HUES64 (cell line): Measurements from ENCODE around the gene PCSK2.

ENCODE experiments used
- H3K27ac ChIP-seq: 2 replicates; pipeline ENCODE4 v1.7.0; 2013; ENCODE audit warnings: low read depth, low read length, inconsistent platforms
- H3K27me3 ChIP-seq: 2 replicates; pipeline ENCODE4 v1.6.1; 2013; ENCODE audit warnings: mild to moderate bottlenecking, low read length; ENCODE audit not compliant: insufficient read depth
- H3K36me3 ChIP-seq: 2 replicates; pipeline ENCODE4 v1.6.1; 2013; ENCODE audit warnings: mild to moderate bottlenecking, low read length; ENCODE audit not compliant: insufficient read depth
- H3K4me1 ChIP-seq: 2 replicates; pipeline ENCODE4 v1.6.1; 2013; ENCODE audit warnings: mild to moderate bottlenecking, low read length, moderate library complexity; ENCODE audit not compliant: insufficient read depth
- H3K4me3 ChIP-seq: 2 replicates; pipeline ENCODE4 v1.5.1; 2013; ENCODE audit warnings: mild to moderate bottlenecking, low read length, moderate library complexity
- H3K9ac ChIP-seq: 2 replicates; pipeline ENCODE4 v1.6.1; 2013; ENCODE audit warnings: mild to moderate bottlenecking, low read depth, low read length
- H3K9me3 ChIP-seq: 2 replicates; pipeline ENCODE4 v1.6.1; 2013; ENCODE audit warnings: low read depth, low read length; ENCODE audit not compliant: insufficient read depth
- WGBS: fragments of 150-250, 120-280 bp; methylation state at CpG from one replicate; pipeline ENCODE4 v1.1.7; 2013; ENCODE audit warnings: missing lambda C conversion rate; 5-methylcytosine and 5-hydroxymethylcytosine counted together

The PCSK2 gene

GRCh38 chr20:17488916-17489600 is 262.2 kb downstream of the PCSK2 start:
- no peaks in the 10 kb centered on the region for H3K9me3 ChIP-seq
- no peaks in the 10 kb centered on the region for H3K27me3 ChIP-seq
- 90% methylated on average over 8 of the region's 9 CpGs for WGBS
- H3K9ac ChIP-seq, result no peak overlapping the region
- H3K36me3 ChIP-seq, result no peaks in the 10 kb centered on the region
- no peak overlapping the region for H3K27ac ChIP-seq
- no peaks in the 10 kb centered on the region for H3K4me1 ChIP-seq
- no peak overlapping the region for H3K4me3 ChIP-seq

GRCh38 chr20:17490501-17490900 is 263.7 kb downstream of the PCSK2 start:
- WGBS, result 91% methylated on average over 7 of the region's 7 CpGs
- Histone ChIP-seq H3K4me1 (no peaks in the 10 kb centered on the region), H3K9ac (no peak overlapping the region), H3K27me3 (no peaks in the 10 kb centered on the region), H3K36me3 (no peaks in the 10 kb centered on the region), H3K4me3 (no peak overlapping the region), H3K27ac (no peak overlapping the region), H3K9me3 (no peaks in the 10 kb centered on the region)

GRCh38 chr20:17491041-17491440 is 264.2 kb downstream of the PCSK2 start:
- no peak overlapping the region for H3K27ac ChIP-seq
- H3K4me1 ChIP-seq, result no peaks in the 10 kb centered on the region
- no peaks in the 10 kb centered on the region for H3K9me3 ChIP-seq
- no peak overlapping the region for H3K9ac ChIP-seq
- H3K36me3 ChIP-seq, result no peaks in the 10 kb centered on the region
- H3K4me3 ChIP-seq, result no peak overlapping the region
- 87% methylated on average over 11 of the region's 11 CpGs for WGBS
- H3K27me3 ChIP-seq, result no peaks in the 10 kb centered on the region

GRCh38 chr20:17491488-17491887 is 264.6 kb downstream of the PCSK2 start:
- WGBS, result 94% methylated on average over 4 of the region's 4 CpGs
- Histone ChIP-seq H3K27ac (no peak overlapping the region), H3K9me3 (no peaks in the 10 kb centered on the region), H3K9ac (no peak overlapping the region), H3K4me1 (no peaks in the 10 kb centered on the region), H3K27me3 (no peaks in the 10 kb centered on the region), H3K36me3 (no peaks in the 10 kb centered on the region), H3K4me3 (no peak overlapping the region)

DNA sequence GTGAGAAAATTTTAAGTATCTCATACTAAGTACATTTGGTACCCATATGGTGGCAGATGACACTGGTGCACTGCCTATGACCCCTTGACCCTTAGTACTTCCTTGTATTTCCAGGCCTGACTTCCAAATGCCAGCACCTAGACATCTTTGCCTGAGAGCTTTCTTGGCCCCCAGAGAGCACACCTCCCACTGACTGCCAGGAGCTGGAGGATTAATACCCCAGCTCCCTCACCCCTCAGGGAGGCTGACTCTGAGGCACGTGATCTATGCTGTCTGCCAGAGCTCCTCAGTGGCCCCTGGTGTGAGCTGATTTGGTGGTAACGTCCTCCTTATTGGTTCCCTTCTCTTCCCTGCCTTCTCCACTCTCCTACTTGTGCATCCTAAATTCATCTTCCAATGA is 266.3 kb downstream of the PCSK2 start:
- Histone ChIP-seq H3K27ac (no peak overlapping the region), H3K9me3 (no peaks in the 10 kb centered on the region), H3K4me1 (no peaks in the 10 kb centered on the region), H3K36me3 (no peaks in the 10 kb centered on the region), H3K4me3 (no peak overlapping the region), H3K27me3 (no peaks in the 10 kb centered on the region), H3K9ac (no peak overlapping the region)
- WGBS, result 91% methylated on average over 2 of the region's 2 CpGs

DNA sequence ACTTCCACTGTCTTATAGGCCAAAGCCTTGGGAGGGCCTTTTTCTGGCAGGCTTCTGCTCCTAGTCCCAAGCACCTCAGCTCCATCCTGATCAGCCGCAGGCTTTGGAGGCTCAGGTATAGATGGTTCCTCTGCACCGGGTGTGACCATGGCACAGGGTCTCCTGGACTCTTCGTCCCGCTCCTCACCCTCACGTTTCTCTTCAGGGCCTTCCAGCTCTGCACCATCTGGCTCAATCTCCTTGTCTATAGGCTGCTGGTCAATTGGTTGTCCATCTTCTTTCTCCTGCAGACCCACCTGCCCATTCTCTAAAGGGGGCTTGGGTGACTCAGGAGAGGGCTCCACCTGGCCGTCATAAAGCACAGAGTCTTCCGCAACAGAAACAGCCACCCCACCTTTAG is 267.4 kb downstream of the PCSK2 start:
- Histone ChIP-seq H3K9me3 (no peaks in the 10 kb centered on the region), H3K36me3 (no peaks in the 10 kb centered on the region), H3K27me3 (no peaks in the 10 kb centered on the region), H3K27ac (no peak overlapping the region), H3K4me1 (no peaks in the 10 kb centered on the region), H3K9ac (no peak overlapping the region), H3K4me3 (no peak overlapping the region)
- WGBS, result 98% methylated on average over 7 of the region's 7 CpGs

DNA sequence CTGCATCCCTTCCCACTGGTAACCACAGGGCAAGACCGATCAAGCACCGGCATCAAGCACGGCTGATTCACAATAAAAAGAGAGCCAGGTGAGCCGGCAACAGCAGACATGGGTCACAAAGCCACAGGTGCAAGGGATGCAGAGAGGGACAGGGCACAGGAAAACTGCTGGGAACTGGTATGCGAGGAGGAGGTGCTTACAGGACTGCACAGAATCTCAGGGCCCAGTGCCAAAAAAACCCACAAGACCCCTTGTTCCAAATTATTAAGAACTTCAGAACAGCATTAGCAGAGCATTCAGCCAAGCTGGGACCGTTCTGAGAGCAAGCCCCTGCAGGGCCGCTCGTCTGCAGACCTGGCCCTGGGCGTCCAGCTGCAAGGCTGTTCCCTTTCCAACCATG is 269.0 kb downstream of the PCSK2 start:
- Histone ChIP-seq H3K9me3 (no peaks in the 10 kb centered on the region), H3K27ac (no peak overlapping the region), H3K36me3 (no peaks in the 10 kb centered on the region), H3K4me3 (no peak overlapping the region), H3K4me1 (no peaks in the 10 kb centered on the region), H3K27me3 (no peaks in the 10 kb centered on the region), H3K9ac (no peak overlapping the region)
- 93% methylated on average over 9 of the region's 9 CpGs for WGBS

DNA sequence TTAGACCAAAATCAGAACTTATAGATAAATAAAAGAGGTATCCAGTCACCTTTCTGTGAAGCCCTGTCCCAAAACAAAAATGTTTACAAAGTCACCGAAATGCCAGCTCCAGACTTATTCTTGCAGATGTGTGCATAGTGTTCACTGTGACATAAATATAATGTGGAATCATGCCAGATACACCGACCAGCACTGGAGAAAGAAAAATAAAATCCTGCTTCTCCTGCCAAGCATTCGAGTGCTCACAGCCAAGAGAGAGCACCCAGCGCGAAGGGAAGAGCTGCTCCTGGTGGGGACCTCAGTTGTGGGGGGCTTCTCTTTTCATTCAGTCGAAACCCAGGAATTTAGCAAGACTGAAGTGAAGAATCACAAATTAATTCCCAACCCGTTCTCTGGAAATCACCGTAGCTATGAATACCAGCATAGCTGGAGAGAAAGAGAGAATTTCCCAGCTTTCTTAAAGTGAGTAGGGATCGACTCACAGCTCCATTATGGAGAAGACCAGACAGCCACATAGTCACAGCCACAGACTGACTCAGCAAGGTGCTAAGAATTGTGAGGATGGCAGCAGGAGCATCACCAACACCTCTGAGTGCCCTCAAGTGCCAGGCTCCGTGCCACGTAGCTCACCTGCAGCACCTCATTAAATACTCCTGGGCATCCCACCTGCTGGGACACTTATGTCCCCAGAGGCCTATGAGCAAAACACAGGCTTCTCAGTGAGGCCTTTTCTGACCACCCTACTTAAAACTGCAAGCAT is 271.2 kb downstream of the PCSK2 start:
- no peaks in the 10 kb centered on the region for H3K27me3 ChIP-seq
- no peaks in the 10 kb centered on the region for H3K36me3 ChIP-seq
- H3K9ac ChIP-seq, result no peak overlapping the region
- no peak overlapping the region for H3K27ac ChIP-seq
- H3K4me3 ChIP-seq, result no peak overlapping the region
- H3K4me1 ChIP-seq, result no peaks in the 10 kb centered on the region
- H3K9me3 ChIP-seq, result no peaks in the 10 kb centered on the region
- 95% methylated on average over 11 of the region's 11 CpGs for WGBS

DNA sequence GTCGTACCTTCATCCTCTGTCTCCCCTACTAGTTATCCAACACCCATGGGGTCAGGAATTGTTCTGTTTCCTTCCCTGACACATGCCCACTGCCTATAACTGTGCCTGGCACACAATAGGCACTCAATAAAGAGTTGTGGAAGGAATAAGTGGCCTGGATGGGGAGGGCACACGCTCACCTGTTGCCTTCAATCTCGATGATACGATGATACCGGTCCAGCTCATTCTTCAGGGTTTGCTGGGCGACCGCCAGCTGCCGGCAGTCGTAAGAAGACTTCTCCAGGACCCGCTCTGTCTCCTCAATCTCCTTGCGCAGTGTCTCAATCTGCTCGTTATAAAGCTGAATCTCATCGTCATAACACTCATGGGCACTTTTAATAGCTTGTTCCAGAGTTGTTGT is 271.8 kb downstream of the PCSK2 start:
- Histone ChIP-seq H3K4me3 (no peak overlapping the region), H3K27ac (no peak overlapping the region), H3K9ac (no peak overlapping the region), H3K4me1 (no peaks in the 10 kb centered on the region), H3K9me3 (no peaks in the 10 kb centered on the region), H3K27me3 (no peaks in the 10 kb centered on the region), H3K36me3 (no peaks in the 10 kb centered on the region)
- WGBS, result 96% methylated on average over 13 of the region's 13 CpGs

DNA sequence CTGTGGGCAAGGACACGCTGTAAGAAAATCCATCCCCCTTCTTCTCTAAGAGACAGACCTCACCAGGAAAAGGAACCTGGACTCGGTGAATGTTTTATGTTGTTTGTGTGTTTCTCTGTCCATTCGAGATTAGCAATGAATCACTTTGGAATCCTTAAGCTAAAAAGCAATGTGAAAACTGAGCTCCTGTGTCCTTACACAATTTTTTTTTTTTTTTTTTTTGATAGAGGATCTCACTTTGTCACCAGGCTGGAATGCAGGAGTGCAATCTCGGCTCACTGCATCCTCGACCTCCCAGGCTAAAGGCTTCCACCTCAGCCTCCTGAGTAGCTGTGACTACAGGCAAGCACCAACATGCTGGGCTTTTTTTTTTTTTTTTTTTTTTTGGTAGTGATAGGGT is 272.2 kb downstream of the PCSK2 start:
- no peaks in the 10 kb centered on the region for H3K36me3 ChIP-seq
- H3K9me3 ChIP-seq, result no peaks in the 10 kb centered on the region
- no peak overlapping the region for H3K9ac ChIP-seq
- no peaks in the 10 kb centered on the region for H3K4me1 ChIP-seq
- 98% methylated on average over 5 of the region's 5 CpGs for WGBS
- H3K4me3 ChIP-seq, result no peak overlapping the region
- no peak overlapping the region for H3K27ac ChIP-seq
- H3K27me3 ChIP-seq, result no peaks in the 10 kb centered on the region

- Histone ChIP-seq H3K4me3 (no peak overlapping the region), H3K9me3 (no peaks in the 10 kb centered on the region), H3K27ac (no peak overlapping the region), H3K36me3 (no peaks in the 10 kb centered on the region), H3K4me1 (no peaks in the 10 kb centered on the region), H3K27me3 (no peaks in the 10 kb centered on the region), H3K9ac (no peak overlapping the region)
- 80% methylated on average over 10 of the region's 10 CpGs for WGBS
Observed at GRCh38 chr20:17500271-17500670, 273.4 kb downstream of the PCSK2 start.
